ENCODE measurements around the gene ASPSCR1.

The ASPSCR1 gene

GRCh38 chr17:81986606-81987005 is 9.2 kb downstream of the ASPSCR1 start:
- Histone ChIP-seq H3K4me3 (ENCODE audit: low read length) (no peak overlapping the region), H3K9ac (ENCODE audit: low read length) (no peak overlapping the region), H3K27ac (ENCODE audit: low read depth, low read length) (no peak overlapping the region), H3K27me3 (ENCODE audit: control insufficient read depth, insufficient read depth, low read length) (no peaks in the 10 kb centered on the region), H3K36me3 (ENCODE audit: control insufficient read depth, insufficient read depth, low read length) (peaks cover 12% of the 10 kb centered on the region), H3K4me1 (ENCODE audit: control insufficient read depth, insufficient read depth, low read length) (no peaks in the 10 kb centered on the region)

- Histone ChIP-seq H3K9ac (ENCODE audit: low read length) (no peak overlapping the region), H3K4me1 (ENCODE audit: control insufficient read depth, insufficient read depth, low read length) (peaks cover 6% of the 10 kb centered on the region), H3K4me3 (ENCODE audit: low read length) (no peak overlapping the region), H3K27me3 (ENCODE audit: control insufficient read depth, insufficient read depth, low read length) (no peaks in the 10 kb centered on the region), H3K27ac (ENCODE audit: low read depth, low read length) (no peak overlapping the region), H3K36me3 (ENCODE audit: control insufficient read depth, insufficient read depth, low read length) (peaks cover 12% of the 10 kb centered on the region)
Observed at GRCh38 chr17:81987161-81987770, 9.8 kb downstream of the ASPSCR1 start.

- Histone ChIP-seq H3K36me3 (ENCODE audit: control insufficient read depth, insufficient read depth, low read length) (no peaks in the 10 kb centered on the region), H3K27ac (ENCODE audit: low read depth, low read length) (peak overlapping the region; percentile 79), H3K9ac (ENCODE audit: low read length) (peak overlapping the region; percentile 40), H3K4me3 (ENCODE audit: low read length) (peak overlapping the region; percentile 58), H3K27me3 (ENCODE audit: control insufficient read depth, insufficient read depth, low read length) (no peaks in the 10 kb centered on the region), H3K4me1 (ENCODE audit: control insufficient read depth, insufficient read depth, low read length) (peaks cover 9% of the 10 kb centered on the region)
Observed at GRCh38 chr17:81990836-81991683, 13.6 kb downstream of the ASPSCR1 start.

- peak overlapping the region; percentile 40 for H3K9ac ChIP-seq (ENCODE audit: low read length)
- peaks cover 9% of the 10 kb centered on the region for H3K4me1 ChIP-seq (ENCODE audit: control insufficient read depth, insufficient read depth, low read length)
- peak overlapping the region; percentile 58 for H3K4me3 ChIP-seq (ENCODE audit: low read length)
Observed at GRCh38 chr17:81991684-81992305, 14.4 kb downstream of the ASPSCR1 start.

GRCh38 chr17:81992306-81993102 is 15.1 kb downstream of the ASPSCR1 start:
- Histone ChIP-seq H3K9ac (ENCODE audit: low read length) (no peak overlapping the region), H3K36me3 (ENCODE audit: control insufficient read depth, insufficient read depth, low read length) (no peaks in the 10 kb centered on the region), H3K27ac (ENCODE audit: low read depth, low read length) (peak overlapping the region; percentile 79), H3K4me1 (ENCODE audit: control insufficient read depth, insufficient read depth, low read length) (peaks cover 9% of the 10 kb centered on the region), H3K4me3 (ENCODE audit: low read length) (peak overlapping the region; percentile 58), H3K27me3 (ENCODE audit: control insufficient read depth, insufficient read depth, low read length) (no peaks in the 10 kb centered on the region)

More at GRCh38 chr17:81991684-81992305, 14.4 kb downstream of the ASPSCR1 start:
- Histone ChIP-seq H3K27me3 (ENCODE audit: control insufficient read depth, insufficient read depth, low read length) (no peaks in the 10 kb centered on the region), H3K36me3 (ENCODE audit: control insufficient read depth, insufficient read depth, low read length) (no peaks in the 10 kb centered on the region), H3K27ac (ENCODE audit: low read depth, low read length) (peak overlapping the region; percentile 79)

- H3K4me1 ChIP-seq (ENCODE audit: control insufficient read depth, insufficient read depth, low read length): peaks cover 9% of the 10 kb centered on the region
- no peak overlapping the region for H3K9ac ChIP-seq (ENCODE audit: low read length)
- H3K36me3 ChIP-seq (ENCODE audit: control insufficient read depth, insufficient read depth, low read length): no peaks in the 10 kb centered on the region
- no peaks in the 10 kb centered on the region for H3K27me3 ChIP-seq (ENCODE audit: control insufficient read depth, insufficient read depth, low read length)
- no peak overlapping the region for H3K4me3 ChIP-seq (ENCODE audit: low read length)
- no peak overlapping the region for H3K27ac ChIP-seq (ENCODE audit: low read depth, low read length)
Observed at GRCh38 chr17:81993729-81994592, 16.5 kb downstream of the ASPSCR1 start.

GRCh38 chr17:81994593-81995462 is 17.4 kb downstream of the ASPSCR1 start:
- Histone ChIP-seq H3K9ac (ENCODE audit: low read length) (no peak overlapping the region), H3K27ac (ENCODE audit: low read depth, low read length) (no peak overlapping the region), H3K4me3 (ENCODE audit: low read length) (no peak overlapping the region), H3K36me3 (ENCODE audit: control insufficient read depth, insufficient read depth, low read length) (no peaks in the 10 kb centered on the region), H3K4me1 (ENCODE audit: control insufficient read depth, insufficient read depth, low read length) (peaks cover 9% of the 10 kb centered on the region), H3K27me3 (ENCODE audit: control insufficient read depth, insufficient read depth, low read length) (no peaks in the 10 kb centered on the region)

- H3K27me3 ChIP-seq (ENCODE audit: control insufficient read depth, insufficient read depth, low read length): no peaks in the 10 kb centered on the region
- peaks cover 9% of the 10 kb centered on the region for H3K4me1 ChIP-seq (ENCODE audit: control insufficient read depth, insufficient read depth, low read length)
- H3K9ac ChIP-seq (ENCODE audit: low read length): no peak overlapping the region
- H3K36me3 ChIP-seq (ENCODE audit: control insufficient read depth, insufficient read depth, low read length): no peaks in the 10 kb centered on the region
- H3K27ac ChIP-seq (ENCODE audit: low read depth, low read length): no peak overlapping the region
- H3K4me3 ChIP-seq (ENCODE audit: low read length): no peak overlapping the region
Observed at GRCh38 chr17:81995463-81996231, 18.2 kb downstream of the ASPSCR1 start.

GRCh38 chr17:81996232-81996756 is 18.9 kb downstream of the ASPSCR1 start:
- Histone ChIP-seq H3K36me3 (ENCODE audit: control insufficient read depth, insufficient read depth, low read length) (no peaks in the 10 kb centered on the region), H3K9ac (ENCODE audit: low read length) (no peak overlapping the region), H3K27me3 (ENCODE audit: control insufficient read depth, insufficient read depth, low read length) (no peaks in the 10 kb centered on the region), H3K27ac (ENCODE audit: low read depth, low read length) (no peak overlapping the region), H3K4me1 (ENCODE audit: control insufficient read depth, insufficient read depth, low read length) (peaks cover 9% of the 10 kb centered on the region), H3K4me3 (ENCODE audit: low read length) (no peak overlapping the region)

GRCh38 chr17:81996757-81997441 is 19.5 kb downstream of the ASPSCR1 start:
- Histone ChIP-seq H3K36me3 (ENCODE audit: control insufficient read depth, insufficient read depth, low read length) (no peaks in the 10 kb centered on the region), H3K4me1 (ENCODE audit: control insufficient read depth, insufficient read depth, low read length) (peaks cover 7% of the 10 kb centered on the region), H3K4me3 (ENCODE audit: low read length) (no peak overlapping the region), H3K27ac (ENCODE audit: low read depth, low read length) (no peak overlapping the region), H3K9ac (ENCODE audit: low read length) (no peak overlapping the region), H3K27me3 (ENCODE audit: control insufficient read depth, insufficient read depth, low read length) (no peaks in the 10 kb centered on the region)
